GM18502 (cell line): Measurements from ENCODE around the gene TNS3.
"Not testable (repeated sequence)": the region's sequence is repeated elsewhere in the genome, so short reads cannot be mapped to it uniquely, and the experiment has no call there.

ENCODE experiments used
- ATAC-seq: cut with Tn5 transposase; IDR thresholded peaks from one replicate; pipeline ENCODE4 v1.9.1; 2021; ENCODE audit warnings: mild to moderate bottlenecking; ENCODE audit not compliant: unreplicated experiment, poor library complexity

TNS3 gene

DNA sequence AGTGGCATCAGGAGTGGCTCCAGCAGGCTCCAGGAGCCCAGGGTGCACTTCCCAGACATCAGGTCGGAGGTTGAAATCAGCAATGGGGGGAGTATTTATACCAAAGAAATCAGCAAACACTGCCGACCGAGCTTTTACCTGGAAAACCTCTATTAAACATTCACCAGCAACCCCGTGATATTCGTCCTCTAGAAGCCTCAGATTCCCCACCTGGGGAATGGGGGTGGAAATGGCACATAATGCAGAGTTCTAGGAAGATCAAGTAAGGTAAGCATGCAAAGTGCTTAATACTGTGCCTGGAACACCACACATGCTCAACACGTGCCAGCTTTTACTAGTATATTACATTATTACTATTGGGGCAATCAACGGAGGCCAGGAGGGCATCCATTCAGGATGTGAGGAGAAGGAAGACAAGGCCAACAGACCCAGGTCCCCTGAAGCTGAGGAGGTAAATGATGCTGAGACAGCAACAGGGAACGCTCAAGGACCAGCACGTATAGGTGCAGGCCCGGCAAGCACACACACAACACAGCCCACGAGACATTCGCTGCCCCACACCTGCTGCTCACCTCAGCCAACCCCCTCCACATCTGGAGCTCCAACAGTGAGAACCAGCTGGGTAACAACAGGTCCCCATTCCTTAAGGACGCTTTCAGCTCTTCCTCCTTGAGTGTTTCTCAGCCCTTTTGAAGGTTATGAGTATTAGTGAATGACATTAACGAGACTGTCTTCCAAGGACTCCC is 125.5 kb downstream of the TNS3 start:
- no peak for ATAC-seq

GRCh38 chr7:47455872-47456185 is 126.1 kb downstream of the TNS3 start:
- no peak for ATAC-seq

DNA sequence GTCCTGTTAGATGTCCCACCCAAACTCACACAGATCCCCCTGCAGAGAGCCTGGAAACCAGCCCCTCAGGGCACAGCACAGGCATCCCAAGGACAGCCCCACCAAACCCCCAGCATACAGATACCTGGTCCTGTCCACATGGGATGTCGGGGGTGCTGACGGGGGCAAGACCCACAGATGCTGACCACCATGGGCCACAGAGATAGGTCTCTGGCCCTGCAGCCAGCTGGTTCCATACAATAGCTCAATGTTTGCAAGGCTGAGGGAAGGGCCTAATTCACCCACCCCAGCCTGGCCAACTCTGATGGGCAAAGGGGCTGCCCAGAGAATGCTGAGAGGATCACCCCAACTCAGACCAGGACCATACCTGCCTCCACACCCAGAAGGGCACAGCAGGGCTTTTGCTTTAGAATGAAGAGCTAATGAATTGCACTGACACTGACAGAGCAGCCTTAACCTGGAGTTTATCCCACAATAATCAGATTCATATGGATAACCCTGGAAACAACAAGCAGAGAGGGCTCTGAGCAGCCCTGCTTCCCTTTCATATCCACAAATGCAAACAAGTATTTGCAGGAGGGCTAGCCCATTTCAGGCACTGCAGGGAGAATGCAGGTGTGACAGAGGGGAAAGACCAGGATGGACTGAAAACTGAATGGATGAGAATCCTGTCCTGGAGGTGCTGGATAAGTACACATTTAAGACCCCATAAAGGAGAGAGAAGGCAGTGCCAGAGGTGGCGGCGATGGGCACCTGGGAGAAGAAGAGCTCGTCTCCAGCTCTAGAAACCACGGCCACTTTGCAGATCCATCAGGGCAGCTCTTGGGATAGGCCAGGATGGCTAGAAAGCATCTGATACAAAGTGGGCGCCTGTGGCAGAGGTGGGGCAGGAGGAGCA is 126.7 kb downstream of the TNS3 start:
- ATAC-seq, result no peak

- no peak for ATAC-seq
Observed at GRCh38 chr7:47454069-47454973, 127.6 kb downstream of the TNS3 start.

DNA sequence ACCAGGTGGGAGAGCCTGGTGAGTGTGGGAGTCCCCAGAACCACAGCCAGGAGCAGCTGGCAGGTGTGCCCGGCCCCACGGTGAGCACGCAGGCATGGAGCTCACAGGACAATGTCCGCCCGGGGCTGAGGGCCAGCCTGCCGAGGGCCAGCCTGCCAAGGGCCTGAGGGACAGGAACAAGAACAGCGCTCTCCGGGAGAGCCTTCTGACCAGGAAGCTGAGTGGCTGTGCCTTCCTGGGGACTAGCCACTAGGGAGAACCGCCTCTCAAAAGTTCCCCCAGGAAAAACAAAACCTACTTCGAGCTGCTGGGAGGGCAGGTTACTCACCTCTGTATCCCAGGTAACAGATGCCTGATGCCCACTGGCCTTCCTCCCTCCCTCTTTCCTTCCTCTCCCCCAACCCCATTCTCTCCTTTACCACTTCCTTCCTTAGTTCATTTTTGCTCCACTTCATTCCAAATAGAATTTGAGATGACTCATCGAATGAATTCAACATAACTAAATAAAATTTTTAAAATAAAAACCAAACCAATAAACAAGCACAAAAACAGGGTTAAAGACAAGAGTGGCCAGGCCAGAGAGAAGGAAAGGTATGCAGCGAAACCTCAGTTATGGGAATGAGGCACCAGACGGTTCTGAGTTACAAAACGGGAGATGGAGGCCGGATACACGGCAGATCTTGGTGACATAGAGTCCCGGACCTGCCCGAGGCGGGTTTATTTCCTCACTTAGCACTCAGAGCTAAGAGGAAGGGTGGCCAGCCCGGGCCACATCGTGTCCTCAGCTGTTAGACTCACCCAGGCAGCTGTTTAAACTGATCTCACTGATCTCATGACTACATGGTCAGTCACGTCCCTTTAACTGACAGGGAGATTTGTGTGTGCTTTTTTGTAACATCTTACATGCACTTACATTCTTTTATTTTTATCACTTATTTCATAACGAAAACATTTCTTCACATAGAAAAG is 128.5 kb downstream of the TNS3 start:
- no peak for ATAC-seq

GRCh38 chr7:47452715-47453092 is 129.2 kb downstream of the TNS3 start:
- ATAC-seq, result no peak

GRCh38 chr7:47452295-47452694 is 129.6 kb downstream of the TNS3 start:
- no peak for ATAC-seq

DNA sequence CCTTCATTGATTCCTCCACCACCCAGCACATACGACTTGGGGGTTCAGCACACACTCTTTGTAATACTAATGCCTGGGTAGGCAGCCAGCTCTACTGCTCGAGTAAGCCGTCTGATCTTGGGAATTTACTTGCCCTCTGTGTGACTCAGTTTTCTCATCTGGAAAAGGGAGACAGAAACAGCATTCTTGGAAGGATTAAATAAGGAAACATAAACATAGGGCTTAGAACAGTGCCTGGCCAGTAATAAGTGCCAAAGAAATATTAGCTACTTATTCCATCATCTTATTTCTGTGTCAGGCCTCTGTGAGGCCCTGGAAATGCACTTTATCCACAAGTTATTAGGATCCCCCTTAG is 130.1 kb downstream of the TNS3 start:
- no peak for ATAC-seq

- no peak for ATAC-seq
Observed at GRCh38 chr7:47449810-47450590, 131.9 kb downstream of the TNS3 start.

DNA sequence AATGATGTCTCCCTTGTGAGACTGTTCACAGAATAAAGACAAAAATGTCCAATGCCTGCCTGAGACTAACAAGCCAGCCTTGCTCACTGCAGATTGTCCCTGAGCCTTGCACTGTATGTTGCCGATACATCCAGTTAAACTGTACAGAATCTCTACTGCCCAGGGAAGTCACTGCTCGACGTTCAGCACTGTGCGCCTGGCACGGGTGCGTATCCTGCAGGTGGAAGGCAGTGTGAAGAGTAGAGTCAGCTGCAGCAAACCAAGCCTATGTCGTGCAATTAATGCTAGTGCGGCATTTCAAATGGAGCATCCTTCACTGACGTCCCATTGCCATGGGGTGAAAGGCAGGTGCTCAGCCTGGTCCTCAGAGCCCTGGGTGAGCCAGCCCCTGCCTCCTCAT is 132.9 kb downstream of the TNS3 start:
- ATAC-seq, result no peak

DNA sequence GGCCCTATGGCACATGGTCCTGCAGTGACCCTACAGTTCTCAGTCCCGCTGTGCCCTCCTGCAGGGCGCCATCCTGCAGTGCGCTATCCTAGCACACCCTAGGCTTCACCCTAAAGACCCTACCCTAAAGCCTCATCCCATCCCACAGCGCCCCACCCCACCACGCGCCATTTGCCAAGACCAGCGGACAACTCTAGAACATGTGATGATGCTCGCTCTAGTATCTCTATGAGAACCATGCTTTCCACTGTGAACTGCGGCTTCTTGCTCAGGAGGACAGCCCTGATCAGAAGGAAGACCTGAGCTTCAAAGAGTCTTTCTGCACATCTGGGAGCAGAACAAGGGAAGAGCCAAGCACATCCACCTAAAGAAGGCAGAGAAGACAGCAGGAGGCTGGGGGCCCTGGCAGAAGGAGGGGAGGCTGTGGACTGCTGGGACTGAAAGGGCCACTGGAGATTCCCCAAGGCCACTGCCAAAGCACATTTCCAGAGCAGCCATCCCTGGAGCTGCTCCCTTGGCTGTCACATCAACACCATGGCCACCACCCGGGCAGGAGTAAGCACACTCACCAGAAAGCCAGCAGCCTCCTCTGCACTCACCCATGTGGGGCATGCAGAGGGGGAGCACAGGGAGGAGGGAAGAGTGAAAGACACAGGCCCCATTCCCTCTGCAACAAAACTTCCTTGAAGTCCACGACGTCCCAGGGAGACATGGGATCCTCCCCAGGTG is 134.1 kb downstream of the TNS3 start:
- no peak for ATAC-seq

GRCh38 chr7:47446871-47447466 is 134.9 kb downstream of the TNS3 start:
- no peak for ATAC-seq

DNA sequence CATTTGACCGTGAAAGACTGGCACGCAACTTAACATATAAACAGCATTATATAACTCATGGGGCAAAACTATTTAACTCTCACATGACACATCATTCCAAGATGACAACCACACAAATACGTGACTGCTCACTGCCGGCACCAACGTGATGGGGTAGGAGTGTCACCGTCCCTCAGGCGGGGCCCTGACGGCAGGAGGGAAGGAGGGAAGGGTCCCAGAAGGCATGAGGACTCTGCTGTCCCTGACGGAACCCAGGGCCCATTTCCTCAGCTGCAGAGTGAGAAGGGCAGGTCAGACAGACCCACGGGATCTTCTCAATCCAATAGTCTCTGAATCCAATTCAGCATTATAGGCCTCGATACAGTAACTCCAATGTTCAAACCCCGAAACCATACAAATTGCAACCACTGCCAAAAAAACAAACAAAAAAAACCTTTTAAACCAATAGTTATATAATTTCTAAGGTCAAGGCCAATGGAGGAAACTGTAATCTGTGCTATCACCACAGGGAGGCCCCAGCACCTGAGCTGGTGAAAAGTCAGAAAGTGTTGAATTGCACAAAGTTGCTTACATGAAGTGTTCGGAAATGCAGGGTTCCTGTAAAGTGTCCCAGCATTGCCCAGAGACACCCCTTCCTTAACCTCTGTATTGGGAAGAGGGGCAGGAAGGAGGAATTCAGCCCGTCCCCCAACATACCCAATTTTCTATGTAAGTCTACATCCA is 137.4 kb downstream of the TNS3 start:
- ATAC-seq, result no peak

- no peak for ATAC-seq
Observed at GRCh38 chr7:47443049-47443448, 138.9 kb downstream of the TNS3 start.

DNA sequence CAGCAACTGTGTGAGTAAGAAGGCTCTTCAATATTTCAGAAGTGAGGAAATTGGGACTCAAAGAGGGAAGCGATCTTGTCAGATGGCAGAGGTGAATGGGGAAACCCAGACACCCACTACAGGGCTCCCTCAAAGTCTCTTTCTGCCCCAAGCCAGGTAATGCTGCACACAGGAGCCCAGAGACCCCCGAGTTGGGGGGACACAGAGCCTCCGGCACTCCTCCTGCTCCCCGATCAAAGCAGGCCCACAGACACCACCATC is 139.4 kb downstream of the TNS3 start:
- no peak for ATAC-seq

- ATAC-seq, result no peak
Observed at GRCh38 chr7:47441796-47442604, 139.9 kb downstream of the TNS3 start.

DNA sequence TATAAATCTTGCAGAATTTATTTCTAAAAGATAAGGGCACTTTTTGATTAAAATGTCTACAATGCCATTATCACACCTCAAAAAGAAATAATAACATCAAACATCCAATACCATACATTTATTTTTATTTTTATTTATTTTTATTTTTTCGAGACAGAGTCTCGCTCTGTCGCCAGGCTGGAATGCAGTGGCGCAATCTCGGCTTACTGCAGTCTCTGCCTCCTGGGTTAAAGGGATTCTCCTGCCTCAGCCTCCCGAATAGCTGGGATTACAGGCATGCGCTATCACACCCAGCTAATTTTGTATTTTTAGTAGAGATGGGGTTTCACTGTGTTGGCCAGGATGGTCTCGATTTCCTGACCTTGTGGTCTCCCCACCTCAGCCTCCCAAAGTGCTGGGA is 140.9 kb downstream of the TNS3 start:
- not testable (repeated sequence) for ATAC-seq
